ENCODE measurements around the gene ZFP69. TPM values are rescaled to one million over a fixed set of nuclear protein-coding genes. Genes with fewer than 3 reads are reported as not detected.

ZFP69 gene
- total RNA-seq, 1 experiment from 2014 or later: not detected

GRCh38 chr1:40507973-40508372 is 30.9 kb downstream of the ZFP69 start:
- DNase-seq (ENCODE audit: low read depth, low spot score) (no peak), ATAC-seq (no peak)
- H2AFZ ChIP-seq (ENCODE audit: low read depth, low read length, poor library complexity, severe bottlenecking): no peak overlapping the region
- H3K9me2 ChIP-seq (ENCODE audit: insufficient read depth): no peaks in the 10 kb centered on the region
- H3K4me2 ChIP-seq (ENCODE audit: low read length): peak overlapping the region; percentile 47
- H4K20me1 ChIP-seq (ENCODE audit: insufficient read depth): no peaks in the 10 kb centered on the region
- H3K9ac ChIP-seq (ENCODE audit: low read length): no peak overlapping the region
- ChIA-PET POLR2A (no interaction called here), RAD21 (ENCODE audit: low non-redundant PET in 1 of 2, low total read pairs in 2 of 2, uncharacterized antibody in 2 of 2, unreplicated experiment in 2 of 2) (no interaction called here), CTCF (no interaction called here)
- intact Hi-C loops (cut with micrococcal nuclease): loop anchor here (10.0 kb wide), 1 partner anchor 63 kb away; no protein-coding TSS in a partner anchor
- H3K4me3 ChIP-seq (replicated peaks in 1 of 2; ENCODE audit: low read depth in 1 of 2, low read length in 2 of 2): peak overlapping the region; percentile 28 to 44
- no TSS peak for BruUV-seq (replicated peaks)
- H3K27ac ChIP-seq (ENCODE audit: low read depth, low read length): no peak overlapping the region
- TF ChIP-seq ZBTB33 (IDR thresholded peaks at IDR 0.05; ENCODE audit: extremely low read depth, insufficient replicate concordance, low read length) (no peak), CTCF (IDR thresholded peaks at IDR 0.05 in 2 of 3, conservative IDR thresholded peaks at IDR 0.05 in 1 of 3; ENCODE audit: borderline replicate concordance in 1 of 3, insufficient read depth in 1 of 3, low read depth in 2 of 3, low read length in 2 of 3) (no peak), POLR2A (IDR thresholded peaks at IDR 0.05; ENCODE audit: borderline replicate concordance, extremely low read depth, insufficient read depth, insufficient read length) (no peak), EZH2 (IDR thresholded peaks at IDR 0.05) (no peak), SP1 (IDR thresholded peaks at IDR 0.05; ENCODE audit: low read depth) (no peak)
- no peaks in the 10 kb centered on the region for H3K27me3 ChIP-seq (ENCODE audit: insufficient read depth, low read length)
- H3K36me3 ChIP-seq (ENCODE audit: control insufficient read depth in 1 of 2, insufficient read depth in 2 of 2, low read length in 2 of 2): no peaks in the 10 kb centered on the region
- no peaks in the 10 kb centered on the region for H3K79me2 ChIP-seq (ENCODE audit: insufficient read depth, low read length)
- H3K4me1 ChIP-seq (ENCODE audit: control insufficient read depth in 1 of 2, insufficient read depth in 2 of 2, low read length in 2 of 2): no peaks in the 10 kb centered on the region; a peak in 1 of 4 replicates
- peaks cover 3 to 4% of the 10 kb centered on the region in 2 experiments; a peak in 1 of 4 replicates for H3K9me3 ChIP-seq (ENCODE audit: control insufficient read depth in 1 of 2, insufficient read depth in 1 of 2, low read depth in 1 of 2, low read length in 2 of 2)
